Heart right ventricle (tissue), 16 donors: Measurements from ENCODE around the gene CDT1. TPM values are rescaled to one million over a fixed set of nuclear protein-coding genes. Genes with fewer than 3 reads are reported as not detected.

Experiments
- ATAC-seq, 8 donors: fragments of 200-7000 bp; cut with Tn5 transposase; one replicate each; pipeline ENCODE4 v1.9.1; 2020; ENCODE audit warnings: mild to moderate bottlenecking in 8 of 8, moderate library complexity in 8 of 8, moderate number of reproducible peaks in 1 of 8
- DNase-seq, 2 donors: peaks; one replicate each; pipeline ENCODE4 v3.0.0-alpha.2; 2020
- H3K27ac ChIP-seq, 10 donors: fragments of 200-600 bp; sonication (generic) in 2 of 10; one replicate each; pipeline versions ENCODE4 v1.5.0 to v1.8.0; 2020 to 2022; ENCODE audit warnings: mild to moderate bottlenecking in 3 of 10
- H3K27me3 ChIP-seq, 7 donors: fragments of 200-600 bp; one replicate each; pipeline ENCODE4 v1.8.0; 2021 to 2022; ENCODE audit warnings: mild to moderate bottlenecking in 2 of 7
- H3K36me3 ChIP-seq, 9 donors: fragments of 200-600 bp; sonication (generic) in 1 of 9; one replicate each; pipeline versions ENCODE4 v1.5.0 to v1.8.0; 2020 to 2022; ENCODE audit warnings: mild to moderate bottlenecking in 2 of 9
- H3K4me1 ChIP-seq, 9 donors: fragments of 200-600 bp; sonication (generic) in 1 of 9; one replicate each; pipeline versions ENCODE4 v1.5.0 to v1.8.0; 2020 to 2022; ENCODE audit warnings: mild to moderate bottlenecking in 4 of 9
- H3K4me3 ChIP-seq, 10 donors: fragments of 200-600 bp; sonication (generic) in 2 of 10; one replicate each; pipeline versions ENCODE4 v1.5.0 to v1.8.0; 2020 to 2022; ENCODE audit warnings: mild to moderate bottlenecking in 7 of 10, moderate library complexity in 2 of 10
- H3K9me3 ChIP-seq, 11 donors: fragments of 200-600 bp in 10 of 11; sonication (generic) in 2 of 11; one replicate each; pipeline versions ENCODE4 v1.5.0 to v1.8.0; 2013 to 2022; ENCODE audit warnings: mild to moderate bottlenecking in 2 of 11, control low read depth in 1 of 11, moderate library complexity in 1 of 11
- CTCF ChIP-seq, 9 donors: fragments of 200-600 bp; sonication (generic) in 2 of 9; IDR thresholded peaks; one replicate each; pipeline versions ENCODE4 v1.5.0 to v1.8.0; 2021 to 2022; ENCODE audit warnings: antibody characterized with exemption in 9 of 9, mild to moderate bottlenecking in 5 of 9, moderate library complexity in 1 of 9
- WGBS, 2 donors: extraction: QIAGEN DNeasy Blood & Tissue Kit; methylation state at CpG; one replicate each; pipeline ENCODE4 v1.1.7; 2013; ENCODE audit warnings: inconsistent platforms in 1 of 2; 5-methylcytosine and 5-hydroxymethylcytosine counted together
- intact Hi-C, 10 donors: fragments of 100-400 bp; cut with DNase I; formaldehyde crosslinking; loops; one replicate each; pipeline versions ENCODE4 v1.11.1 to v1.14.2; 2022
- polyA plus RNA-seq, 2 donors: library from polyadenylated mRNA; stranded (reverse); fragments of 200-250 nt; gene quantifications; one replicate each; pipeline ENCODE4 v1.2.3, GENCODE V29; 2013
- total RNA-seq, 10 donors: library from RNA; stranded (reverse); fragmentation: NEBNext Ultra II Directional in 3 of 10; extraction: Animal tissue kit (Norgen Biotek cat#: 25700) in 3 of 10; gene quantifications; one replicate each; pipeline versions ENCODE4 v1.2.1 to v1.2.4, GENCODE V29; 2021 to 2023
- donor health status: Arrhythmogenic right ventricular cardiomyopathy.
- donor health status: ischemic (EF 13 %, LVEDD 7.1; RV severe dilation, severe dysfunction).
- donor health status: healthy with polysubstance abuse.
- donor health status: DM: no; HTN: yes; CAD: no.
- donor health status: DM: no; HTN: no; CAD: no.
- donor health status: ischemic (EF 25% LVEDD 6.9; RV normal size, moderate dysfunction).
- donor health status: ischemic (EF 25% LVEDD 5.7; RV mildly dilated, moderate dysfunction).
- donor health status: healthy.
- donor health status: DM: yes; HTN: yes; CAD: no.
- donor health status: Ischemic cardiomyopathy.
- donor health status: ischemic (EF 35%, LVEDD 5.7; RV mildly dilated, moderate dysfunction).
- donor health status: nonischemic (EF 11% LVEDD 7.7; RV severe dilation, severe dysfunction).
- donor health status: DM: yes; HTN: yes; CAD: no.
- donor health status: PGD.
- donor health status: ischemic (EF 29% LVEDD 5.4; RV normal size, mild dysfunction).
- donor health status: nonischemic (EF 23%, LVEDD 6.1; RV moderate dilation, normal function).

Gene CDT1
- total and polyA plus RNA-seq, 12 donors = 0.15 to 2.6 (median 0.35) TPM

- no peak for TF ChIP-seq CTCF (IDR thresholded peaks at IDR 0.05)
- 92% methylated on average over 22 of the region's 22 CpGs for WGBS, 2 donors
- intact Hi-C loops = no loop called here
- Histone ChIP-seq H3K4me3 (no peak overlapping the region), H3K36me3 (peaks cover 0 to 19% (median 0%) of the 10 kb centered on the region in 9 donors), H3K27me3 (no peaks in the 10 kb centered on the region), H3K9me3 (peaks cover 0 to 11% (median 0%) of the 10 kb centered on the region in 11 donors), H3K4me1 (peaks cover 2 to 67% (median 14%) of the 10 kb centered on the region in 9 donors), H3K27ac (no peak overlapping the region)
- DNase-seq (no peak), ATAC-seq (no peak)
These were observed 43.6 kb upstream of the CDT1 start for GRCh38 chr16:88759976-88760350.

- Histone ChIP-seq H3K27ac (no peak overlapping the region), H3K4me3 (no peak overlapping the region), H3K36me3 (peaks cover 0 to 19% (median 0%) of the 10 kb centered on the region in 9 donors), H3K9me3 (peaks cover 0 to 11% (median 0%) of the 10 kb centered on the region in 11 donors), H3K4me1 (peaks cover 2 to 67% (median 14%) of the 10 kb centered on the region in 9 donors), H3K27me3 (no peaks in the 10 kb centered on the region)
- ATAC-seq = no peak
- TF ChIP-seq CTCF (IDR thresholded peaks at IDR 0.05) = no peak
- intact Hi-C loops = no loop called here
- no peak for DNase-seq
- 87 to 90% methylated on average over 24 of the region's 24 CpGs for WGBS, 2 donors
These were observed 43.0 kb upstream of the CDT1 start for GRCh38 chr16:88760424-88761142.

GRCh38 chr16:88761143-88761534, 42.5 kb upstream of the CDT1 start:
- WGBS, 2 donors = 96 to 98% methylated on average over 11 of the region's 11 CpGs

GRCh38 chr16:88761830-88762229, 41.8 kb upstream of the CDT1 start:
- H3K36me3 ChIP-seq = peaks cover 0 to 19% (median 0%) of the 10 kb centered on the region in 9 donors
- no peak overlapping the region for H3K4me3 ChIP-seq
- no peaks in the 10 kb centered on the region for H3K27me3 ChIP-seq
- intact Hi-C loops = no loop called here
- ATAC-seq = no peak
- no peak overlapping the region for H3K27ac ChIP-seq
- H3K9me3 ChIP-seq = peaks cover 0 to 11% (median 0%) of the 10 kb centered on the region in 11 donors
- DNase-seq = no peak
- no peak for TF ChIP-seq CTCF (IDR thresholded peaks at IDR 0.05)
- H3K4me1 ChIP-seq = peaks cover 2 to 64% (median 14%) of the 10 kb centered on the region in 9 donors
- WGBS, 2 donors = 66 to 68% methylated on average over 9 to 10 of the region's 10 CpGs

More at GRCh38 chr16:88761143-88761534, 42.5 kb upstream of the CDT1 start:
- no peaks in the 10 kb centered on the region for H3K27me3 ChIP-seq
- intact Hi-C loops = no loop called here
- peaks cover 0 to 19% (median 0%) of the 10 kb centered on the region in 9 donors for H3K36me3 ChIP-seq
- no peak for ATAC-seq
- peaks cover 2 to 64% (median 14%) of the 10 kb centered on the region in 9 donors for H3K4me1 ChIP-seq
- TF ChIP-seq CTCF (IDR thresholded peaks at IDR 0.05) = no peak
- no peak overlapping the region for H3K4me3 ChIP-seq
- no peak overlapping the region for H3K27ac ChIP-seq
- no peak for DNase-seq
- H3K9me3 ChIP-seq = peaks cover 0 to 11% (median 0%) of the 10 kb centered on the region in 11 donors
